Measurements from ENCODE around the gene SMARCE1.

GRCh38 chr17:40612599-40613244 lies 34.9 kb downstream of the SMARCE1 start:
- no peak for TF ChIP-seq PTBP1 (IDR thresholded peaks at IDR 0.05; ENCODE audit: low read depth, low read length)
- TF ChIP-seq ELF2 (CRISPR knock-in tag; IDR thresholded peaks at IDR 0.05), result no peak
- TF ChIP-seq CTBP1 (IDR thresholded peaks at IDR 0.05; ENCODE audit: borderline replicate concordance), result no peak
- TF ChIP-seq PTTG1 (tag; IDR thresholded peaks at IDR 0.05; ENCODE audit: low read depth), result no peak
- TF ChIP-seq TCF3 (CRISPR knock-in tag; IDR thresholded peaks at IDR 0.05), result no peak
- TF ChIP-seq MXI1 (IDR thresholded peaks at IDR 0.05; ENCODE audit: low read depth, low read length), result no peak
- no peak for TF ChIP-seq ZFP1 (CRISPR knock-in tag; IDR thresholded peaks at IDR 0.05)
- no peak for TF ChIP-seq SPI1 (IDR thresholded peaks at IDR 0.05; ENCODE audit: borderline replicate concordance, low read depth, low read length)
- no peak for TF ChIP-seq CTCF (IDR thresholded peaks at IDR 0.05 in 2 of 3, conservative IDR thresholded peaks at IDR 0.05 in 1 of 3; ENCODE audit: insufficient read depth in 2 of 3, low read depth in 1 of 3, low read length in 3 of 3)
- TF ChIP-seq TRIM28 (IDR thresholded peaks at IDR 0.05), result no peak
- no peak for TF ChIP-seq GABPB1 (CRISPR knock-in tag; IDR thresholded peaks at IDR 0.05)
- TF ChIP-seq FOXM1 (IDR thresholded peaks at IDR 0.05; ENCODE audit: low read depth), result no peak
- TF ChIP-seq FOXM1 (CRISPR knock-in tag; IDR thresholded peaks at IDR 0.05; ENCODE audit: low read depth), result no peak
